A549 (cell line): ENCODE measurements around the gene EEIG1. TPM values are rescaled to one million over a fixed set of nuclear protein-coding genes. Genes with fewer than 3 reads are reported as not detected.

Experiments
- ATAC-seq, 2 experiments: fragments of 200-7000 bp in 1 of 2; fragments of >200 bp in 1 of 2; cut with Nextera tagmentation in 1 of 2; cut with Tn5 transposase in 1 of 2; 3 replicates each; pipeline versions ENCODE4 v1.8.0 to v1.9.1; 2018 to 2020; ENCODE audit warnings: mild to moderate bottlenecking in 1 of 2, moderate library complexity in 1 of 2
- CTCF ChIA-PET: fragments of 300-600 bp; sonication (Branson Sonifier 250); formaldehyde crosslinking; extraction: SDS; loops from one replicate; lab custom pipeline; 2021; ENCODE audit warnings: antibody characterized with exemption, inconsistent platforms; lab: Yijun Ruan, JAX
- POLR2A ChIA-PET: fragments of 350-600 bp; formaldehyde crosslinking; extraction: SDS; loops from one replicate; lab custom pipeline; 2021; ENCODE audit warnings: antibody characterized with exemption, inconsistent platforms; lab: Yijun Ruan, JAX
- DNase-seq, 2 experiments: peaks; one replicate each; pipeline versions ENCODE4 v3.0.0 to v3.0.0-alpha.2; 2011 to 2016; ENCODE audit warnings: low read depth in 1 of 2, low spot score in 1 of 2
- FAIRE-seq: peaks from 2 replicates; lab custom pipeline; 2011; peaks lifted over from hg19 to GRCh38; lab: Jason Lieb, UNC
- H3K27ac ChIP-seq, 2 experiments: fragments of >200 bp; sonication (Bioruptor Twin); formaldehyde crosslinking; 3 replicates each; pipeline ENCODE4 v1.5.1; 2016 to 2017
- H3K4me1 ChIP-seq: fragments of >200 bp; sonication (Bioruptor Twin); formaldehyde crosslinking; 3 replicates; pipeline ENCODE4 v1.6.1; 2016
- H3K4me2 ChIP-seq: fragments of >200 bp; sonication (Bioruptor Twin); formaldehyde crosslinking; 3 replicates; pipeline ENCODE4 v1.6.1; 2016
- H3K4me3 ChIP-seq: fragments of >200 bp; sonication (Bioruptor Twin); formaldehyde crosslinking; 3 replicates; pipeline ENCODE4 v1.5.1; 2016
- H3K9me3 ChIP-seq: fragments of >200 bp; sonication (Bioruptor Twin); formaldehyde crosslinking; 3 replicates; pipeline ENCODE4 v1.6.1; 2016
- CBX8 ChIP-seq: fragments of 200-600 bp; sonication (generic); IDR thresholded peaks from 2 replicates; pipeline ENCODE4 v1.6.1; 2016
- CHD2 ChIP-seq: fragments of 150-350 bp; IDR thresholded peaks from 2 replicates; pipeline ENCODE4 v1.6.1; 2014; ENCODE audit warnings: low read length; ENCODE audit not compliant: partially characterized antibody
- CHD4 ChIP-seq: fragments of 200-600 bp; sonication (generic); IDR thresholded peaks from 2 replicates; pipeline ENCODE4 v1.6.1; 2016; ENCODE audit warnings: antibody characterized with exemption, mild to moderate bottlenecking, borderline replicate concordance
- FOXS1 ChIP-seq: fragments of 250-450 bp; sonication (Bioruptor Pico); IDR thresholded peaks from 2 replicates; pipeline ENCODE4 v1.5.0; 2020; ENCODE audit warnings: mild to moderate bottlenecking, moderate library complexity
- HDAC2 ChIP-seq: fragments of 200-600 bp; sonication (generic); IDR thresholded peaks from 2 replicates; pipeline ENCODE4 v1.6.1; 2016
- HEYL ChIP-seq: fragments of 250-450 bp; sonication (Bioruptor Pico); IDR thresholded peaks from 2 replicates; pipeline ENCODE4 v1.8.0; 2021; ENCODE audit warnings: mild to moderate bottlenecking, moderate library complexity
- HOXB13 ChIP-seq: fragments of 250-450 bp; sonication (Bioruptor Pico); IDR thresholded peaks from 2 replicates; pipeline ENCODE4 v1.5.0; 2020; ENCODE audit warnings: low read depth, mild to moderate bottlenecking, moderate library complexity
- HOXB5 ChIP-seq: fragments of 250-450 bp; sonication (Bioruptor Pico); IDR thresholded peaks from 2 replicates; pipeline ENCODE4 v1.5.0; 2020; ENCODE audit warnings: mild to moderate bottlenecking, moderate library complexity
- JUN ChIP-seq, 2 experiments: fragments of >200 bp; sonication (Bioruptor Twin); formaldehyde crosslinking; IDR thresholded peaks; 2 replicates in 1 of 2; 3 replicates in 1 of 2; pipeline ENCODE4 v1.6.1; 2016 to 2017
- JUNB ChIP-seq: fragments of >200 bp; sonication (Bioruptor Twin); formaldehyde crosslinking; IDR thresholded peaks from 2 replicates; pipeline ENCODE4 v1.6.1; 2016
- NPAS2 ChIP-seq: fragments of 250-450 bp; sonication (Bioruptor Pico); IDR thresholded peaks from 2 replicates; pipeline ENCODE4 v1.8.0; 2022; ENCODE audit warnings: mild to moderate bottlenecking, moderate library complexity, borderline replicate concordance
- POLR2A ChIP-seq: IDR thresholded peaks from 2 replicates; pipeline ENCODE4 v1.6.1; 2012; ENCODE audit warnings: mild to moderate bottlenecking, low read length
- RAD21 ChIP-seq, 2 experiments: fragments of >200 bp in 1 of 2; sonication (Bioruptor Twin) in 1 of 2; formaldehyde crosslinking in 1 of 2; IDR thresholded peaks in 1 of 2; conservative IDR thresholded peaks in 1 of 2; 2 replicates in 1 of 2; 3 replicates in 1 of 2; pipeline ENCODE4 v1.6.1; 2012 to 2018; ENCODE audit warnings: inconsistent platforms in 1 of 2
- RCOR1 ChIP-seq: fragments of 150-350 bp; IDR thresholded peaks from 2 replicates; pipeline ENCODE4 v1.6.1; 2014; ENCODE audit warnings: antibody characterized with exemption, low read length, low read depth
- SMC3 ChIP-seq: fragments of >200 bp; sonication (Bioruptor Twin); formaldehyde crosslinking; IDR thresholded peaks from 3 replicates; pipeline ENCODE4 v1.6.1; 2018; ENCODE audit warnings: inconsistent platforms
- ZNF302 ChIP-seq: fragments of 250-450 bp; sonication (Bioruptor Pico); IDR thresholded peaks from 2 replicates; pipeline ENCODE4 v1.9.0; 2021; ENCODE audit warnings: inconsistent platforms, mild to moderate bottlenecking, moderate library complexity
- WGBS: methylation state at CpG from one replicate; pipeline ENCODE4 v1.1.6; 2017; ENCODE audit errors: missing lambda C conversion rate; 5-methylcytosine and 5-hydroxymethylcytosine counted together
- polyA plus RNA-seq, 4 experiments: library from polyadenylated mRNA; depleted of rRNA in 3 of 4; stranded (reverse); fragments of >200 nt; fragmentation: RNase III in 1 of 4; extraction: RNeasy Plus Mini Kit Qiagen cat#74134 plus additional on column Dnase treatment in 1 of 4; gene quantifications; 2 replicates in 3 of 4; 3 replicates in 1 of 4; pipeline ENCODE4 v1.2.3, GENCODE V29; 2011 to 2017
- TF ChIP-seq, protein P1 (sequence below): IDR thresholded peaks from 2 replicates; pipeline ENCODE4 v1.6.1; 2012
- TF ChIP-seq, protein P2 (sequence below): fragments of >200 bp; sonication (Bioruptor Twin); formaldehyde crosslinking; IDR thresholded peaks from 3 replicates; pipeline ENCODE4 v1.6.1; 2016
- TF ChIP-seq, protein P3 (sequence below): IDR thresholded peaks from 2 replicates; pipeline ENCODE4 v1.6.1; 2012; ENCODE audit warnings: low read depth, borderline replicate concordance
- TF ChIP-seq, protein P4 (sequence below): IDR thresholded peaks from 2 replicates; pipeline ENCODE4 v1.6.1; 2012

EEIG1 gene
- polyA plus RNA-seq, 2 of the 4 experiments (the other 2 are of a cell fraction) = 30.3 to 33.0 TPM

DNA sequence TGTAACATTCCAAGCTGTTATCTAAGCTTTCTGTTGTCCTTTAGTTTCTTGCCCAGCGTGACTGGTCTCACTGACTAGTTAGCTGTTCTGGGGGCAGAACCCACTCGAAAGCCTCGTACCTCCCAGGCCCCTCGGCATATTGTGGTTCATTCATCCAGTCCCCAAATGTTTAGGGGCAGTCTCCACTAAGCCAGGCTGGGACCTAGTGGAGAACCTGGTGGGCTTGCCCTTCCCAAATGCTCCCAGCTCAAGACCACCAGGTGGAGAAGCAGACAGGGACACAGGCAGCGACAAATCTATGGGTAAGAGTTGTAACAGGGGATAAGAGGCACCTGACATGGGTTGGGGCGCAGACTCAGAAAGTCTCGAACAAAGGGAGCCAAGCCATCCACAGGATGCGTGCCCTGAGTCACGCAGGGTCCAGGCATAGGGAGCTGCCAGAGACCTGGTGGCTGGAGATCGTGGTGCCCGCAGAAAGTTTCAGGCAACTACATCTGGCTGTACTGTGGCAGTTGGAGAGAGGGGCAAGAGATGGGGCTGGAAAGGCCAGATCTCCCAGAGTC lies 851 bp upstream of the EEIG1 start:
- TF ChIP-seq HOXB5 (CRISPR knock-in tag) = no peak
- peak; percentile 9; the same call in 1 of the 2 replicates for TF ChIP-seq POLR2A
- ATAC-seq = no peak; a peak in 1 of 6 replicates
- no peak for FAIRE-seq
- Histone ChIP-seq H3K4me2 (peak overlapping the region; percentile 82), H3K9me3 (no peaks in the 10 kb centered on the region), H3K4me1 (peaks cover 44% of the 10 kb centered on the region), H3K4me3 (peak overlapping the region; percentile 91), H3K27ac (peak overlapping the region; percentile 97 to 98)
- CTCF ChIA-PET = interaction anchor here (0.9 to 17.9 kb wide), 8 partner anchors 27 to 136 kb away, joined by 3 to 173 read pairs (median 4); partner anchors contain the start of gene NAIF1
- DNase-seq = no peak
- WGBS = 60% methylated on average over 11 of the region's 11 CpGs
- POLR2A ChIA-PET = interaction anchor here (0.7 to 2.3 kb wide), 5 partner anchors 16 to 86 kb away, joined by 3 to 10 read pairs (median 3); partner anchors contain the start of gene NAIF1

DNA sequence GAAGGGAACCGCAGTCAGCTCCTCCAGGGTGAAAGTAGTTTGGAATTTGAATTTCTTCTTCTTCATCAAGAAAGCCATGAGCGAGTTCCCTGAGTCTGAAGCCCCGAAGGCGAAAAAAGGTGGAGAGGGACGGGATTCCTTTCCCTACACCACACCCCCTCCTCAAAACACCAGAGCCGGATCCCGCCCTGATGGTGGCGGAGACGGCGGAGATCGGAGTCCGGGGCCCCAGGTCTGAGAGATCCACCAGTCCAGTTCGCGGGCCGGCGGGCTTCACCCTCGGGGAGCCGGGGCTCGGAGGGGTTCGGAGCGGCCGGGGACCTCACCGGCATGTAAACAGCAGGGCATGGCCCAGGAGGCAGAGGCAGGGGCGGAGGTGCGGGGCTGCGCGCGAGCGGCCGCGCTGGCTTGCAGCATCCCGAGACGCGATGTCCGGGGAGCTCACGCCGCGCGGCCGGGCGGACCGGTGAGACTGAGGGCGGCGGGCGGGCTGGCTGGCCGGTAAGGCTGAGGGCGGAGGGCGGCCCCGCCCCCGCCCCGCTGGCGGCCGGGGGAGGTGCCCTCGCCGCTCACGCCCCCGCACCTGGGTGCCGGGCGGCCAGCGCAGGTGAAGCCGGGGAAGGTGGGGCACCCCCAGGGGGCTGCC lies 606 bp downstream of the EEIG1 start:
- ChIA-PET POLR2A (interaction anchor here (0.5 to 2.5 kb wide), 6 partner anchors 14 to 87 kb away, joined by 3 to 10 read pairs (median 6); partner anchors contain the start of gene NAIF1), CTCF (interaction anchor here (0.7 to 17.9 kb wide), 13 partner anchors 10 to 137 kb away, joined by 3 to 173 read pairs (median 4); no protein-coding TSS in a partner anchor)
- peak overlapping the region; percentile 98 for H3K4me2 ChIP-seq
- peak overlapping the region; percentile 91 for H3K4me3 ChIP-seq
- peak overlapping the region; percentile 97 to 98 for H3K27ac ChIP-seq
- WGBS = under 1% methylated on average over 23 of the region's 61 CpGs
- FAIRE-seq = no peak
- no peak for DNase-seq
- no peaks in the 10 kb centered on the region for H3K9me3 ChIP-seq
- TF ChIP-seq, protein P1, sequence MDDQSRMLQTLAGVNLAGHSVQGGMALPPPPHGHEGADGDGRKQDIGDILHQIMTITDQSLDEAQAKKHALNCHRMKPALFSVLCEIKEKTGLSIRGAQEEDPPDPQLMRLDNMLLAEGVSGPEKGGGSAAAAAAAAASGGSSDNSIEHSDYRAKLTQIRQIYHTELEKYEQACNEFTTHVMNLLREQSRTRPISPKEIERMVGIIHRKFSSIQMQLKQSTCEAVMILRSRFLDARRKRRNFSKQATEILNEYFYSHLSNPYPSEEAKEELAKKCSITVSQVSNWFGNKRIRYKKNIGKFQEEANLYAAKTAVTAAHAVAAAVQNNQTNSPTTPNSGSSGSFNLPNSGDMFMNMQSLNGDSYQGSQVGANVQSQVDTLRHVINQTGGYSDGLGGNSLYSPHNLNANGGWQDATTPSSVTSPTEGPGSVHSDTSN = no peak
- no peak for TF ChIP-seq JUNB
- no peak for TF ChIP-seq CHD4
- no peak for TF ChIP-seq RCOR1
- no peak for TF ChIP-seq HOXB13
- no peak for TF ChIP-seq NPAS2 (CRISPR knock-in tag)
- no peak for TF ChIP-seq ZNF302 (CRISPR knock-in tag)
- TF ChIP-seq RAD21 (conservative IDR thresholded peaks at IDR 0.05 in 1 of 2, IDR thresholded peaks at IDR 0.05 in 1 of 2) = 0 out of 5 replicates have a peak, but pooled peaks of 1 of the 2 experiments have one; percentile 6
- TF ChIP-seq, protein P2, sequence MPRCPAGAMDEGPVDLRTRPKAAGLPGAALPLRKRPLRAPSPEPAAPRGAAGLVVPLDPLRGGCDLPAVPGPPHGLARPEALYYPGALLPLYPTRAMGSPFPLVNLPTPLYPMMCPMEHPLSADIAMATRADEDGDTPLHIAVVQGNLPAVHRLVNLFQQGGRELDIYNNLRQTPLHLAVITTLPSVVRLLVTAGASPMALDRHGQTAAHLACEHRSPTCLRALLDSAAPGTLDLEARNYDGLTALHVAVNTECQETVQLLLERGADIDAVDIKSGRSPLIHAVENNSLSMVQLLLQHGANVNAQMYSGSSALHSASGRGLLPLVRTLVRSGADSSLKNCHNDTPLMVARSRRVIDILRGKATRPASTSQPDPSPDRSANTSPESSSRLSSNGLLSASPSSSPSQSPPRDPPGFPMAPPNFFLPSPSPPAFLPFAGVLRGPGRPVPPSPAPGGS = peak; percentile 13; the same call in 1 of the 3 replicates
- TF ChIP-seq, protein P3, sequence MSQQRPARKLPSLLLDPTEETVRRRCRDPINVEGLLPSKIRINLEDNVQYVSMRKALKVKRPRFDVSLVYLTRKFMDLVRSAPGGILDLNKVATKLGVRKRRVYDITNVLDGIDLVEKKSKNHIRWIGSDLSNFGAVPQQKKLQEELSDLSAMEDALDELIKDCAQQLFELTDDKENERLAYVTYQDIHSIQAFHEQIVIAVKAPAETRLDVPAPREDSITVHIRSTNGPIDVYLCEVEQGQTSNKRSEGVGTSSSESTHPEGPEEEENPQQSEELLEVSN = 0 out of 2 replicates have a peak, but pooled peaks have one; percentile 2
- TF ChIP-seq FOXS1 (CRISPR knock-in tag) = no peak
- peak in 1 of 2 experiments; percentile 10; a peak in 1 of 5 replicates for TF ChIP-seq JUN (IDR thresholded peaks at IDR 0.05)
- peak; percentile 86 for TF ChIP-seq POLR2A
- TF ChIP-seq HEYL = no peak
- no peak for TF ChIP-seq CHD2
- TF ChIP-seq, protein P4, sequence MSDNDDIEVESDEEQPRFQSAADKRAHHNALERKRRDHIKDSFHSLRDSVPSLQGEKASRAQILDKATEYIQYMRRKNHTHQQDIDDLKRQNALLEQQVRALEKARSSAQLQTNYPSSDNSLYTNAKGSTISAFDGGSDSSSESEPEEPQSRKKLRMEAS = peak; percentile 19; the same call in 1 of the 2 replicates
- no peak for TF ChIP-seq CBX8
- TF ChIP-seq SMC3 = no peak; the same call in 2 of the 3 replicates
- no peak for TF ChIP-seq HDAC2
- ATAC-seq = peak; percentile 39 to 64
- H3K4me1 ChIP-seq = peaks cover 49% of the 10 kb centered on the region
